ENCODE data around the gene SERINC5.

SERINC5 gene

DNA sequence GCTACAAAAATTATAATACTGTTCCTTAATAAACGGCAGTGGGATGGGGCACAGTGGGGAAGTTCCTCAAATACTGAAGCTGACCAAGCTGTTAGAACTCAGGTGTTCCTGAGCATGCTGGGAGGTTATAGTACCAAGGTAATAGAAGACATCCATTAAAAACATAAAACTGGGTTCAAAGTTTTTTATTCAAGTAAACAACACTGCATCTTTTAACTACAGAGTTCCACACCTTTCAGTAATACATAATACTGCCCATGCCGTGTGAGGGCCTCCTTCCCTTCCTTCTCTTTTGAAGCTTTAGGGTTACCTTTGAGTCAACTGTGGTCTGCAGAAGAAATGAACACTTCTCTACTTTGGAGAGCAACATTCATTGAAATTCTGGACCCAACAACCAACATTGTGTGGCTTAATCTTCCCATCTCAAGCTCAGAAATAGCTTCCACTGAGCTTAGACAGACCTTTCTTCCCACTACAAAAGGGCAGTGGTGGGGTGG, 43.6 kb downstream of the SERINC5 start:
- FAIRE-seq (no peak), DNase-seq (ENCODE audit: insufficient read length, low spot score) (no peak)

DNA sequence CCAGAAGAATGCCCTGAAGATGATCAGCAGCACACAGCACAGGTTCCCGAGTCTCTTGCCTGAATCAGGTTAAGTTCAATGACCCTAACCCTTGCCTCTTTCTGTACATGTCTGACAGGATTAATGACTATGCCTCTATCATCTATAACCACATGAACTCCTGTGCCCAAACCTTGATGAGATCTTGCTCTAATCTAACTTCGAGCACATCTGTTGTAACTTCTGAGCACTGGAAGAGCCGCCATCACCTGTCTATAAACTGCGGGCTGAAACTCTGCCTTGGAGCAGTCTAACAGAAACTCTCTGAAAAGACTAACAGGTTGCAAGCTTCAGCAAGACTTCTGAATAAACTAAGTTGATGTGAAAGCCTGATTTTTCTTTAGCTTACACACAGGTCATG, 44.5 kb downstream of the SERINC5 start:
- TF ChIP-seq, protein P1, sequence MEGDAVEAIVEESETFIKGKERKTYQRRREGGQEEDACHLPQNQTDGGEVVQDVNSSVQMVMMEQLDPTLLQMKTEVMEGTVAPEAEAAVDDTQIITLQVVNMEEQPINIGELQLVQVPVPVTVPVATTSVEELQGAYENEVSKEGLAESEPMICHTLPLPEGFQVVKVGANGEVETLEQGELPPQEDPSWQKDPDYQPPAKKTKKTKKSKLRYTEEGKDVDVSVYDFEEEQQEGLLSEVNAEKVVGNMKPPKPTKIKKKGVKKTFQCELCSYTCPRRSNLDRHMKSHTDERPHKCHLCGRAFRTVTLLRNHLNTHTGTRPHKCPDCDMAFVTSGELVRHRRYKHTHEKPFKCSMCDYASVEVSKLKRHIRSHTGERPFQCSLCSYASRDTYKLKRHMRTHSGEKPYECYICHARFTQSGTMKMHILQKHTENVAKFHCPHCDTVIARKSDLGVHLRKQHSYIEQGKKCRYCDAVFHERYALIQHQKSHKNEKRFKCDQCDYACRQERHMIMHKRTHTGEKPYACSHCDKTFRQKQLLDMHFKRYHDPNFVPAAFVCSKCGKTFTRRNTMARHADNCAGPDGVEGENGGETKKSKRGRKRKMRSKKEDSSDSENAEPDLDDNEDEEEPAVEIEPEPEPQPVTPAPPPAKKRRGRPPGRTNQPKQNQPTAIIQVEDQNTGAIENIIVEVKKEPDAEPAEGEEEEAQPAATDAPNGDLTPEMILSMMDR (IDR thresholded peaks at IDR 0.05; ENCODE audit: insufficient read depth, missing control alignments) = no peak
- DNase-seq (ENCODE audit: insufficient read length, low spot score) = no peak
- no peak for FAIRE-seq

More for the DNA sequence above, 43.6 kb downstream of the SERINC5 start:
- TF ChIP-seq, protein P1 (IDR thresholded peaks at IDR 0.05; ENCODE audit: insufficient read depth, missing control alignments) = no peak

DNA sequence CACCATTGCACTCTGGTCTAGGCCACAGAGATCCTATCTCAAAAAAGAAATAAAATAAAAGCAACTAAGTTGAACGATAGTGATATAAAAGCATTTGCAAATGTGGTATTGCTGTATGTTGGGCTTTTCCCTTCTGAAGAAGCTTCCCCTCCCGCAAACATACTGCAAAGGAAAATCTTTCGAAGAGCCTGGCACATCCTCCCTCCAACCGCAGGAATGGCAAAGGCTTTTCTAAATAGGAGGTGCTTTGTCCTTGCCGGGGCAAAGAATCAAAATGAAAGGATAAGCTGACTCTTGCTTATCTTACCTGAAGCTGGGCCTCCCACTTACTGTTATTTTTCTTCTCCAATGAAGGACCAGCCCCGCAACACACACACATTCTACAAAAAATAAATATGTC, 45.8 kb downstream of the SERINC5 start:
- FAIRE-seq = no peak
- DNase-seq (ENCODE audit: insufficient read length, low spot score) = no peak
- TF ChIP-seq, protein P1 (IDR thresholded peaks at IDR 0.05; ENCODE audit: insufficient read depth, missing control alignments) = no peak

DNA sequence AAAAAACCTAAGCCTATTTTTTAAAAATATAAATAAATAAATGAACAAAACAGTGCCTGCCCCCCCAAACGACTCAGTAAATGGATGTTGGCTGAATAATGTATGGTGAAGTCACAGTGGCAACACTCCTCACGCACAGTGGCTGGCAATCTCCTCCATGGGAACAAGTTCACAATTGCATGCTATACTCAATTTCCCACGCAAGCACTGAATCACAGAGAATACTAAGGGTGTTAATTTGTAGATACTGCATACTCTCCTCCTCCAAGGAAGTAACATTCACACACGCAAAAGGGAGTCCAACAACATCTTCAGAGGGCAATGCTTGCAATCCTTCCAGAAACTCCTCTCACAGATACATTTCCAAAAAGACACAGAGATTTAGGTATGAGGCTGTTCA, 47.5 kb downstream of the SERINC5 start:
- FAIRE-seq = no peak
- TF ChIP-seq, protein P1 (IDR thresholded peaks at IDR 0.05; ENCODE audit: insufficient read depth, missing control alignments) = no peak
- DNase-seq (ENCODE audit: insufficient read length, low spot score) = no peak

DNA sequence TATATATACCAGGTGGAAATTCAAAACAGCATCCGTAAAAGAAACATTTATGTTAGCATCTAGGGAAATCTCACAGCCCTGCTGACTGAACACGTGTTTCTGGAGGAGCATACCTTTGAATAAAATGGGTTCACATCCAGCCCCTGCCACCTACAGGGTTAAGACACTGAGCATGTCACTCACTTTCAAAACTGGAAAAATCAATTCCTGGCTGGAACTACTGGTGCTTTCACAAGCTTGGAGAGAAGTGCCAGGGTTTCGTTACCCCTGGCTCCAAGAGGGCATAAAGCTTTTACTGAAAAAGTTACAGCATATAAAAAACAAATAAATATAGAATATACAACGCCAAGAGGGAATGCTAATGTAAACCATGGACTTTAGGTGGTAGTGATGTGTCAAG, 48.0 kb downstream of the SERINC5 start:
- DNase-seq (ENCODE audit: insufficient read length, low spot score) = no peak
- no peak for FAIRE-seq
- TF ChIP-seq, protein P1 (IDR thresholded peaks at IDR 0.05; ENCODE audit: insufficient read depth, missing control alignments) = no peak

DNA sequence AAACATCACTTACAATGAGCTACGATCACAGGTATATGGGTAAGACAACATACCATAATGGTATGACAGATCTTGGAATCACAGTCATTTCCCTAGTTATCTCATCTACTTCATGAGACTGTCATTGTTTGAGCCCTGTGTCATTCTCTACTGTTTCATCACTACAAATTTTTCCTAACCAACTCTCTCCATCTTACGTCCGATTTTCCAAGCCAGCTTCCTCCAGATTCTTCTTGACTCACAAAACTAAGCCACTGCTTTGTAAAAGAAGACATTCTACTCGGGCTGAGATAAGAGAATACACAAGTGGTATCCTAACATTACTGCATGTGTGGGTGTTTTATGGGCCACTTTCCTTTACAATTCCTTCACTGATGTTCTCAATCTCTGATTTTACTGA, 49.6 kb downstream of the SERINC5 start:
- DNase-seq (ENCODE audit: insufficient read length, low spot score) (no peak), FAIRE-seq (no peak)
- TF ChIP-seq, protein P1 (IDR thresholded peaks at IDR 0.05; ENCODE audit: insufficient read depth, missing control alignments) = no peak

DNA sequence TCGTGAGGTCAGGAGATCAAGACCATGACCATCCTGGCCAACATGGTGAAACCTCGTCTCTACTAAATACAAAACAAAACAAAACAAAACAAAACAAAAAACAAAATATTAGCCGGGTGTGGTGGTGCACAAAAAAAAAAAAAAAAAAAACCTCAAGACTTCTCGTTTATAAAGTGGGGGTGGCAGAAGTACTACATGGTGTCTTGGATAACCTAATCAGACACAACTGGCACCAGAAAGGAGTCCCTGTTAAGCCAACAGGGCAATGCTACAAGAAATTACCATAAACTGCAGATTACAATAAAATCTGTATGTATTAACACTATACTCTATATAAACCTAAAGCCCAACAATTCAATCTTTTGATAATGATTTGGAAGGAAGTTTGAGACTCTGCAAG, 50.0 kb downstream of the SERINC5 start:
- DNase-seq (ENCODE audit: insufficient read length, low spot score) (no peak), FAIRE-seq (no peak)
- TF ChIP-seq, protein P1 (IDR thresholded peaks at IDR 0.05; ENCODE audit: insufficient read depth, missing control alignments) = no peak

Measured in D721Med (cell line).